Mesenteric fat pad (tissue), 1 donor: ENCODE results near the gene MB21D2. TPM values are rescaled to one million over a fixed set of nuclear protein-coding genes. Genes with fewer than 3 reads are reported as not detected.
"Not testable (repeated sequence)": the region's sequence is repeated elsewhere in the genome, so short reads cannot be mapped to it uniquely, and the experiment has no call there.

Experiments used
- DNase-seq: peaks from one replicate; pipeline ENCODE4 v3.0.0-alpha.2; 2020; ENCODE audit warnings: low spot score
- total RNA-seq: library from RNA; stranded (reverse); fragmentation: NEBNext Ultra II Directional; extraction: Animal tissue kit (Norgen Biotek cat#: 25700); gene quantifications from one replicate; pipeline ENCODE4 v1.2.1, GENCODE V29; 2021
- donor health status: DM: yes; HTN: yes; CAD: no.

The MB21D2 gene
- total RNA-seq, 1 donor from 2014 or later = 3.3 TPM

DNA sequence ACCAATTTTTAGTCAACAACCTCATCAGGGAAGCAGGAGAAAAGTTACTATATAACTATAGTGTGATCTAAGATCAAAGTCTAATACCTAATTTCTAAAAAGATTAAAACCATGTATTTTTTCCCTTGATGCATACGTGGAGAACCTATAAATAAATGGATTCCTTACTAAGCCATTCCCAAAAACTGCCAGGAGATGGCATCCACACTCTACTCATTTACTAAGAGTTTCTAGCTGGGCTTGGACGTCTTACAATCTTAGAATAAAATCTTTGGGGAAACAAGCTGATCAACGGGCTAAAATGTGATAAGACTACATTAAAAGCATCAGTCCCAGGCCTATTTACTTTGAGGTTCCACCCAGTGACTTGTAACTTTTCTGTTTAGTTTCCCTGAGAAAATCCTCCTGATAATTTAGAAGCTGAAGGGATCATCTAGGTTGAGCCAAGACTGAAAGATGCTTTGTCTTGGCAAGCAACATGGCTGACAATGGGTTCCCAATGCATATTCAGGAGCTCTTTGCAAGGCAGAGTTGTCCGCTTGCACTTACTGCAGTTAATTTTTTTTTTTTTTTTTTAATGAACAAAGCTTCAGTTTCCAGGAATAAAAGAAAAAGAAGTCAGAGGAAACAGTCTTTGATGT, 104.8 kb downstream of the MB21D2 start:
- DNase-seq = no peak

DNA sequence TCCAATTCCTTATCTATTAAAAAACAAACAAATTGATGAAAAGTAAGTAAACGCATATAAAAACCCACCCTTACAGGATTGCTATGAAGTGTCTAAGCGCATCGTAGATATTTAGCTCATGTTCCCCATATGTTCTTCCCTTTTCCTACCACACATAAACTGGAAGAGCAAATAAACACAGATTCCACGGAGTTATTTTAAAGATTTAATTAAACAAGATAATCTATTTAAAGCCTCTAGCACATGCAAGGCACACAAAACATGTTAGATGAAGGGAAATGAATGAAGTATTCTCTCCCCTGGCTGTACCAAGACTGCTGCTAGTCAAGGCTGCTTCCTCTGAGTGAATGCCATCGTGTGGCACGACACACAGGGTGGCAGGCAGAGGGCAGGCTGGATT, 111.9 kb downstream of the MB21D2 start:
- no peak for DNase-seq

DNA sequence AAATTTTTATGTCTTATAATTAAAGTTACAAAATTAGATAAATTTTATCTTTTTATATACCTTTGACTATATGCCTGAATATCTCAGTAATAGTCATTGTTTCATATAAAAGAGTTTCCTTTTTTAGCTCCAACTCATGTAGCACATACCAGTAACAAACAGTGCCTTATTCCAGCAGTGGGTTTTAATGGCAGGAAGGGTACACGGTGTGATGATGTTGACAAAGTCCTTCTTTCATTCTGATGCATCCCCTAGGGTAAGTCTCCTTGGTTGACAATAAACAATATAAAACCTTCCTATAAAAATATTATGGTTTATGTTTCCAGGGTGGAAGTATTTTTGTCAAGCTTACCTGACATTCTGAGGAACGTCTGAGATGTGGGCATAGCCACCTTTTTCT, 113.2 kb downstream of the MB21D2 start:
- no peak for DNase-seq

DNA sequence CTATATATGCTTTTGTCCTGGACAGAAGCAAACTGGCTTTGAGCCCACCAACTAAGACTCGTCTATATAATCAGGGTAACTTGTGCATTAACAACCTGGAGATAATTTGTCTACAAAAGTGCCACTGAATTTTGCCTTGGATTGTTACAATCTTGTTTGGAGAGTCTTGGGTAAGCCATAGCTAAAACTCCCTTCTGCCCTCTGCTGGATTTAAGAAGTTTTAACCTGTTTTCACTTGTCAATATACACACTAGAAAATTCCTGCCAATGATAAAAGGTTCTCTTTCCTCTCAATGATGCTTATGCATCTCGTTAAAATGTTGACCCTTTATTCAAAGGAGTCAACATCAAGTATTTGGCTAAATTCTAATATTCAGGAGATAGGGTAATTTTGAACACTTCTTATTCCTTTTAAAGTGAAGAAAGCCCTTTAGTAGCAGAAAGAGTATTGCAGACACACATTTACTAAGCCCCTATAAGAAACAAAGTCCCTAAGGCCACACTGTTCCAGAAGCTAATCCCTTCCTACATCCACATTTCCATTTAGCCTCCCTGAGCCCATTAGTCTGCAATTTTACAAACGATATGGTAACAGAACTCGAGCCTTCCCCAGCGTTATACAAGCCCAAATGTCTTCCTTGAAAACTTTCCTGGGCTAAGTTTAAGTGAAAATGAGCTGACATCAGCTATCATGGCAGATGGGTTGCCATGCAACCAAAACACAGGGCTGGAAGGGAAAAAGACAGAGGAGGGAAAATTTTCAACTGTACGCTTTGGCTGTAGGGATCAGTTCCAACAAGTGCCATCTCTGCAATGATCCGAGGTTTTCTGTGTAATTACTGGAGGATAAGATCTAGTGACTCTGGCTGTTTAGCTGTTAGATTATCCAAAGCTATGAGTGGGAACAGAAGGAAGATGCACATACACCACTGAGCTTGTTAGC, 114.4 kb downstream of the MB21D2 start:
- DNase-seq = no peak

DNA sequence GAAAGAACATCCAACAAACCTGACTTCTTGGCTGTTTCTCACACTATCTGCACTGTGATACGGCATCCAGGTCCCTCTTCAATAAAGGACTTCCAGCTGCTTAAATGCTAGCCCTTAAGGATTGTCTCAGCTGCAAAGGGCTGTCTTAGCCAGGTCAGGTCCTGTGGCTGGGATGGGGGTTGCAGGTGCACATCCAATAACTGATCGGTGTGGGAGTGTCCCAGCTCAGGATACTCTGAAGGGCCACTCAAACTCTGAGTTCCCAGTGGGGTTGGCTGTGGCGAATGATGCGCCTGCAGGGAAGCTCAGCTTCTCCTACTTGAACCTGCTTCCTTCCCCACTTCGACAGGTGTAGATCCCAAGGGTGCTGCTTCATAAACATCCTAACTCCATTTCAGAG, 115.7 kb downstream of the MB21D2 start:
- no peak for DNase-seq

DNA sequence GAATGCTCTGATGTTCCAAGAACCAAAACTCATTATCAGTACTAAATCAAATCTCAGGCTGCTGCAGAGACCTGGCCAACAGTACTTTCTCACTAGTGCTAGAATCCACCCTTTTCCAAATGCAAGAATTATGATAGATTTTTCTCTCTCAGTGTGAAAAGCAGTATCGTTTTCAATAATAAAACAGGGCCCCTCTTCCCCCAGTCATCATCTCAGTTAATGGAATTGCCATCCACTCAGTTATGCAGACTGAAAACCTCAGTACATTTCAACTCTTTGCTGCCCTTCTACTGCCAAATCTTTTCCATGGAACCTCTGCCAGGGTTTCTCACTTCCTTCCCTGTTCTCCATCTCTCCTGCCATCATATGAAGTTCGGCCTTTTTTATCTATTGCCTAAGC, 117.9 kb downstream of the MB21D2 start:
- DNase-seq = no peak

DNA sequence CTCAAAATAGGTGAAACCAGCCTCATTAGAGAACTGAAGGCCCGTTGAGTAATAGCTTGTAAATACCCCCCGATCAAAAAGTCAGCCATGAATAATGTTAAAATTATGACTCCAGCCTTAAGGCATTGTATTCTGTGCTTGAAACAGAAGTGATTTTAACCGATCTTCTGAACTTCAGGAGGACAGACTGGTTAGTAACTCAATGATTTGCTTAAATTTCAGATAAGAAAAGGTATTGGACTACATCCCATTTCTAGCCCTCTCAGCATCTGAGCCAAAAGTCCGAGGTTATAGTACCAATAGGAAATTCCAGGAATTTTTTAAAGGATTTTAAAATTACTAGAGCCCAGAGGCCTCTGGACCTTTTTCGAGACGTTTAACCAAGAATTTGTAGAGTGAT, 122.6 kb downstream of the MB21D2 start:
- no peak for DNase-seq

DNA sequence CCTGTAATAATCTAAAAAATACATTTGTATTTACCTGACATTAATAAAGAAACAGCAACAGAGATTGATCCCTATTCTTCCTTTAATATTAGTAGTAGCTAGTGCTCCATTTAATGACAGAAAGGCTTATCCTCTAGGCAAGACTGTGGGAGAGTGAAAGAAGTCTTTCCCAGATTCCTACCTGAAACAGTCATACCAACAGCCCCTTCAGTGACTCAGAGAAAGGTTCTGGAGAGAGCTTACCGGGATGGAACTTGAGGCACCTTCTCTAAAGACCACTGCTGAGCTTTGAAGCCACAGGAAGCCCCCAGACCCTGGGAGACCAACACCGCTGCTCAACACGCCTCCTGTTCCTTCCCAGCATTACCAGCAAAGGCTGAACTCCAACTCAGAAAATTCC, 123.4 kb downstream of the MB21D2 start:
- no peak for DNase-seq

DNA sequence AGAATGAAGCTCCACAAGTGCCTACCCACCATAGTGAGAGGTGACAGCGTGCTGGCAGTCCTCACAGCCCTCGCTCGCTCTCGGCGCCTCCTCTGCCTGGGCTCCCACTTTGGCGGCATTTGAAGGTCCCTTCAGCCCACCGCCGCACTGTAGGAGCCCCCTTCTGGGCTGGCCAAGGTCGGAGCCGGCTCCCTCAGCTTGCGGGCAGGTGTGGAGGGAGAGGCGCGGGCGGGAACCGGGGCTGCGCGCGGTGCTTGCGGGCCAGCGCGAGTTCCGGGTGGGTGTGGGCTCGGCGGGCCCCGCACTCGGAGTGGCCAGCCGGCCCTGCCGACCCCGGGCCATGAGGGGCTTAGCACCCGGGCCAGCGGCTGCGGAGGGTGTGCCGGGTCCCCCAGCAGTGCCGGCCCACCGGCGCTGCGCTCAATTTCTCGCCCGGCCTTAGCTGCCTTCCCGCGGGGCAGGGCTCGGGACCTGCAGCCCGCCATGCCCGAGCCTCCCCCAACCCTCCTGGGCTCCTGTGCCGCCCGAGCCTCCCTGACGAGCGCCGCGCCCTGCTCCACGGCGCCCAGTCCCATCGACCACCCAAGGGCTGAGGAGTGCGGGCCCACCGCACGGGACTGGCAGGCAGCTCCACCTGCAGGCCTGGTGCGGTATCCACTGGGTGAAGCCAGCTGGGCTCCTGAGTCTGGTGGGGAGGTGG, 128.7 kb downstream of the MB21D2 start:
- DNase-seq = not testable (repeated sequence)

DNA sequence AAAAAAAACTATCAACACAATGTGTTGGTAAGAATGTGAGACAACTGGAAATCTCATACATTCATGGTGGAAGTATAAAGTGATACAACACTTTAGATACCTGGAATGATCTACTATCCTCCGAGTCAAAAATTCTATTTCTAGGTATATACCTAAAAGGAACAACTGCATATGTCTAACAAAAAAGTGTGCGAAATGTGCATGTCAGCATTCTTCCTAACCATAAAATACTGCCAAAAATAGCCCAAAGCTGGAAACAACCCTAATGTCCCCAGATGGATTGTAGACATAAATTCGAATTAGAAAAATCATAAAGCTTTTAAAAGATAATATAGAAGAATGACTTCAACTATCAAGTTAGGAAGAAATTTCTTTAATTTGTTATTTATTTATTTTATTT, 139.1 kb downstream of the MB21D2 start:
- no peak for DNase-seq

DNA sequence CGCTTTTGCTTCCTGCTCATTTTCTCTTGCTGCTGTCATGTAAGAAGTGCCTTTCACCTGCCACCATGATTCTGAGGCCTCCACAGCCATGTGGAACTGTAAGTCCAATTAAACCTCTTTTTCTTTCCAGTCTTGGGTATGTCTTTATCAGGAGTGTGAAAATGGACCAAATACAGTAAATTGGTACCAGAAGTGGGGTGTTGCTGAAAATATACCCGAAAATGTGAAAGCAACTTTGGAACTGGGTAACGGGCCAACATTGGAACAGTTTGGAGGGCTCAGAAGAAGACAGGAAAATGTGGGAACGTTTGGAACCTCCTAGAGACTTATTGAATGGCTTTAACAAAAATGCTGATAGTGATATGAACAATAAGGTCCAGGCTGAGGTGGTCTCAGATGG, 143.3 kb downstream of the MB21D2 start:
- not testable (repeated sequence) for DNase-seq

DNA sequence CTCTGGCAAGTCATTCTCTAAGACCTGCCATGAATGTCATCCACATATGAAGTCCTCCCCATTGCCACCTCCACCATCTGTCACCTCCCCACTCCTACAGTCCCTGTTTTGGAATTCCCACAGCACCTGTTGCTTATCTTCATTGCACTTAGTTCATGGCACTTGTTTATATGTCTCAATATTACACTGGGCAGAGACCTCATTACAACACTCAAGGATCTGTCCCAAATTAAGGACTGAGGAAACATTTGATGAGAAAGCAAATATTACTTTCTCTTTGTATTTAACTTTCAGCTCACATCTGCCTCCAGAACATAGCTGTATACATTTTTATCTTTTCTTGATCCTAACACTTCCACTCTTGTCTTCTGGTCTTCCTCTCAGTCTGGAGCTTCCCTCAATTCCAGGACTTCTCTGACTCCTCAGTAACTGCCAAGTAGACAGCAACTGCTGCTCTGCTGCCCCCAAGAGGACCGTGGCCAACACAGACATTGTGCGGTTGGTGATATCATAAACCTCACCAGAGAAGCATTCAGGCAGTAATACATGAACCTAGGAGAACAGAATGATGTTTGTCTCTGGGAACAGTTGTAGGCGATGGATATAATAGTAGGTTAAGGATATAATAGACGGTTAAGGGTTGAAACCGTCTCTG, 145.3 kb downstream of the MB21D2 start:
- no peak for DNase-seq

DNA sequence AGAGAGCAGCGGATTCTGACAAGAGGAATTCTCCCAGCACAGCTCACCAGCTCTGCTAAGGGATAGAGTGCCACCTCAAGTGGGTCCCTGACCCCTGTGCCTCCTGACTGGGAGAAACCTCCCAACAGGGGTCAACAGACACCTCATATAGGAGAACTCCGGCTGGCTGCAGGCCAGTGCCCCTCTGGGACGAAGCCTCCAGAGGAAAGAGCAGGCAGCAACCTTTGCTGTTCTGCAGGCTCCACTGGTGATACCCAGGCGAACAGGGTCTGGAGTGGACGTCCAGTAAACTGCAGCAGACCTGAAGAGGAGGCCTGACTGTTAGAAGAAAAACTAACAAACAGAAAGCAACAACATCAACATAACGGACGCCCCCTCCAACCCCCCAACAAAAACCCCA, 159.0 kb downstream of the MB21D2 start:
- no peak for DNase-seq

DNA sequence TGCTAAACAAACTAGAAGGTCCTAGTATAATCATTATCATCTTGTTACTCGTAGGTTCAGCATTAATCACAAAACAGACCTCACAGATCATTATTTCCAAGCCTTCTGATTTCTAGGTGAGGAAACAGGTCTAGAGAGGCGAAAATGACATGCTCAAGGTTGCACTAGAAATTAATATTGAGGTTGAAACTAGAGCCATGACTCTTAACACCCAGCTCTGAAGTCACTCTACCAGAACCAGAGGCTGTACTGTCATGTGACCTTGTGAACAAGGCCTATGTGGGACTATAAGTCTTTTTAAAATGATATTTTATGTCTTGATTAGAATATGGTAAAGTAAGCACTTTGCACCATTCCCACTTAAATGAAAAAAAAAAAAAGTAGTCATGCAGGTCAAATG, 166.5 kb downstream of the MB21D2 start:
- no peak for DNase-seq

DNA sequence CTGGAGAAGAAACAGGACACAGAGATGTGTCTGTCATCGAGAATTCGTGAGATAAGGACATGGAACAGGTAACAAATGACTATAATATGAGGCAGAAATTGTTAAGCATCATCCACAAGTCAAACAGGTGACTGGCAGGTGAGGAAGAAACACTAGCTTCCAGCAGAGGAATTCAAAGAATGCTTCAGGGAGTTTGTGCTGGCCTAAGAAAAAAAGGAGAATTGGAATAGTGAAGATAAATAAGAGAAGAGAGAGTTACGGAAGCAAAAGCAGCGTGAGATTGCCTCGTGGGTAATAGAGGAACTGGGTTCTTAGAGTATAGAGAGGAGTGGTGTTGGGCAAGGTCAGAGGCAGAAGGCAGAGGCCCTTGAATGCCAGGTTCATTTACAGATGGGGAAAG, 167.5 kb downstream of the MB21D2 start:
- DNase-seq = no peak

DNA sequence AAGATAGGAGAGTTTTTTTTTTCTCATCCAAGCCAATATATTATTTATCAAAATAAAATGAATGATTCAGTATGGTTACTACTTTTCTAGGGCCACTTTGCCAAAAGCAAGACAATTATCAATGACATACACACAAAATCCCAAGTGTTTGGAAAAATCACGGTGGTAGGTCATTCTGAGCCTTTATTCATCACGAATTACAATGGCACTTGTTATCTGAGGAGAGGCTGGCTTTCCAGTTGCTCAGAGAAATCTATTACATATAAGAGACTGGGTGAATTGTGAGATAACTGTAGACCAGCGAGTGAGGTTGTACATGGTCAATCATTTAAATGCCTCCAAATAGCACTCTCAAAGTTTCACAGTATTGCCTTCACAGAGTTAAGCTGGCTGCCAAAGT, 169.9 kb downstream of the MB21D2 start:
- DNase-seq = no peak

DNA sequence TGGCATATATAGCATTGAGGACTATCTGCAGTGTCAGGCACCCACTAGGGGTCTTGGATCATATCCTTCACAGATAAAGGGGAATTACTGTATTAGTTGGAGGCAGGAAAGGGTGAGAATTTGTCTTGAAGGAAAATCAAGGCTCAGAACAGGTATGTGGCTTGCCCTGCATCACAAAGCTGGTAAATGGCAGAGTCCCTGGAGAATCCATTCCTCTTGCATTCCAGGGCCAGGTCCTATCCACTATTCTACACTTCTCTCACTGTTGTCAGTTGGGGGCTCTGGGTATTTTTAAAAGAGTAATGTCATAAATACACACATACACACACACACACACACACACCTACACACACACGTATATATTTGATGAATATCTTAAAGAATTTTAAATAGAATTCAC, 170.5 kb downstream of the MB21D2 start:
- DNase-seq = no peak
